Ishikawa (cell line): ENCODE measurements around the gene CD99.

Source experiments
- CEBPB ChIP-seq: IDR thresholded peaks from 2 replicates; pipeline ENCODE4 v1.6.1; 2012
- CREB1 ChIP-seq: IDR thresholded peaks from 2 replicates; pipeline ENCODE4 v1.6.1; 2012; ENCODE audit warnings: low read depth
- EGR1 ChIP-seq: IDR thresholded peaks from 2 replicates; pipeline ENCODE4 v1.6.1; 2012
- EP300 ChIP-seq: IDR thresholded peaks from 2 replicates; pipeline ENCODE4 v1.6.1; 2012; ENCODE audit warnings: borderline replicate concordance
- FOXM1 ChIP-seq: IDR thresholded peaks from 2 replicates; pipeline ENCODE4 v1.6.1; 2012; ENCODE audit warnings: low read depth, borderline replicate concordance
- MAX ChIP-seq: IDR thresholded peaks from 2 replicates; pipeline ENCODE4 v1.6.1; 2012
- NFIC ChIP-seq: IDR thresholded peaks from 2 replicates; pipeline ENCODE4 v1.6.1; 2012
- RAD21 ChIP-seq: IDR thresholded peaks from 2 replicates; pipeline ENCODE4 v1.6.1; 2012; ENCODE audit warnings: low read depth
- REST ChIP-seq: IDR thresholded peaks from 2 replicates; pipeline ENCODE4 v1.6.1; 2012; ENCODE audit warnings: low read depth, mild to moderate bottlenecking
- TAF1 ChIP-seq: IDR thresholded peaks from 2 replicates; pipeline ENCODE4 v1.6.1; 2012; ENCODE audit warnings: low read depth, mild to moderate bottlenecking
- TCF12 ChIP-seq: IDR thresholded peaks from 2 replicates; pipeline ENCODE4 v1.6.1; 2012; ENCODE audit warnings: low read depth
- TEAD4 ChIP-seq: IDR thresholded peaks from 2 replicates; pipeline ENCODE4 v1.6.1; 2012
- YY1 ChIP-seq: IDR thresholded peaks from 2 replicates; pipeline ENCODE4 v1.6.1; 2012; ENCODE audit warnings: low read depth
- ZBTB7A ChIP-seq: IDR thresholded peaks from 2 replicates; pipeline ENCODE4 v1.6.1; 2012; ENCODE audit warnings: low read depth
- TF ChIP-seq, protein P1 (sequence below): IDR thresholded peaks from 2 replicates; pipeline ENCODE4 v1.6.1; 2012

Gene CD99

GRCh38 chrX:2700405-2701320, 9.6 kb downstream of the CD99 start:
- no peak for TF ChIP-seq TEAD4
- no peak for TF ChIP-seq EP300
- no peak for TF ChIP-seq TCF12
- TF ChIP-seq NFIC, result no peak
- TF ChIP-seq YY1, result no peak
- TF ChIP-seq FOXM1, result no peak
- TF ChIP-seq EGR1, result no peak
- TF ChIP-seq TAF1, result no peak
- TF ChIP-seq RAD21, result no peak
- TF ChIP-seq REST, result no peak
- no peak for TF ChIP-seq CREB1
- no peak for TF ChIP-seq MAX
- TF ChIP-seq, protein P1, sequence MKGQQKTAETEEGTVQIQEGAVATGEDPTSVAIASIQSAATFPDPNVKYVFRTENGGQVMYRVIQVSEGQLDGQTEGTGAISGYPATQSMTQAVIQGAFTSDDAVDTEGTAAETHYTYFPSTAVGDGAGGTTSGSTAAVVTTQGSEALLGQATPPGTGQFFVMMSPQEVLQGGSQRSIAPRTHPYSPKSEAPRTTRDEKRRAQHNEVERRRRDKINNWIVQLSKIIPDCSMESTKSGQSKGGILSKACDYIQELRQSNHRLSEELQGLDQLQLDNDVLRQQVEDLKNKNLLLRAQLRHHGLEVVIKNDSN, result no peak
- TF ChIP-seq ZBTB7A, result no peak
- no peak for TF ChIP-seq CEBPB

GRCh38 chrX:2701600-2701999, 10.5 kb downstream of the CD99 start:
- TF ChIP-seq, protein P1, result no peak
- no peak for TF ChIP-seq YY1

- TF ChIP-seq, protein P1, result no peak
Observed at GRCh38 chrX:2703991-2704369, 12.9 kb downstream of the CD99 start.

- TF ChIP-seq FOXM1 (no peak), REST (no peak), TAF1 (no peak)
Observed at GRCh38 chrX:2705046-2705832, 14.1 kb downstream of the CD99 start.

GRCh38 chrX:2707334-2707760, 16.3 kb downstream of the CD99 start:
- TF ChIP-seq TEAD4 (peak; percentile 24; the same call in 1 of the 2 replicates), NFIC (no peak), CEBPB (no peak), MAX (no peak)

DNA sequence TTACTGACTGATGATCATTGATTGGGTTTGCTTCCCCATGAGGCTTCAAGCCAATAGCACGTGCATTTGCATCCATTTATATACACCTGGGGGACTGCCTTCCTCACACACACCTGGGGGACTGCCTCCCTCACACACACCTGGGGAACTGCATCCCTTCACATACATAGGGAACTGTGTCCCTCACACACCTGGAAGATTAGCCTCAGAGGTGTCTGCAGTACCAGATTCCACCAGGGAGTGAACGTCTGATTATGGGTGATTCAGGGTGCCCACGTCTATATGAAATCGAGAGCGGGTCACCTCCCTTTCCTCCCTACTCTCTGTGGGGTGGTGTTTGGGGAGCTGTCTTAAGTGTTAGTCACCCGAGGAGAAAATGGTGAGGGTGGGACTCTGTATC, 16.9 kb downstream of the CD99 start:
- TF ChIP-seq MAX, result no peak
- TF ChIP-seq REST, result no peak
